Spleen (tissue), 7 donors: ENCODE results near the gene NDRG3.

ENCODE experiments used
- POLR2A ChIP-seq, 3 donors: fragments of 450-650 bp; IDR thresholded peaks; one replicate each; pipeline ENCODE4 v1.5.1; 2017; ENCODE audit warnings: antibody characterized with exemption in 3 of 3, mild to moderate bottlenecking in 1 of 3
- TF ChIP-seq, protein P1 (sequence below), 11 experiments: fragments of 200-600 bp in 7 of 11; fragments of 450-650 bp in 4 of 11; sonication (generic) in 4 of 11; IDR thresholded peaks in 8 of 11; conservative IDR thresholded peaks in 3 of 11; 1 replicate in 7 of 11; 2 replicates in 4 of 11; pipeline versions ENCODE4 v1.4.0 to v1.8.0; 2016 to 2021; ENCODE audit warnings: antibody characterized with exemption in 11 of 11, inconsistent platforms in 4 of 11, mild to moderate bottlenecking in 1 of 11
- donor health status: DM: no; HTN: no; CAD: no; lungs with moderate emphysema.
- donor health status: DM: no; HTN: no; CAD: no.
- donor health status: DM: no; HTN: no; CAD: no.

DNA sequence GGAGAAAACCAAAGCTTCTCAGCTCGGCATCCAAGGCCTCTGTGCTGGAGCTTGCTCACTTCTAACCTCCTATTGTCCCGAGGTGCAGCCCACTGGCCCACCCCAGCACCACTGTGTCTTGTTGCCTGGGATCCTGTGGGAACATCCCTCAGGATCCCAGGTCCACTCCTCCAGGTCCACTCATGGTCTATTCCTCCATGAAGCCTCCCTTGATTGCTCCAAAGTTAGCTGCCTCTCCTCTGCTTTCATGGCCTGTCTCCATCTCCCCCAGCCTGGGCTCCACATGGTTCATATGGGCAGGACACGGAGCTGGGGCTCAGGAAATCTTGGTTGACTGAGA lies 113.8 kb downstream of the NDRG3 start:
- TF ChIP-seq, protein P1, sequence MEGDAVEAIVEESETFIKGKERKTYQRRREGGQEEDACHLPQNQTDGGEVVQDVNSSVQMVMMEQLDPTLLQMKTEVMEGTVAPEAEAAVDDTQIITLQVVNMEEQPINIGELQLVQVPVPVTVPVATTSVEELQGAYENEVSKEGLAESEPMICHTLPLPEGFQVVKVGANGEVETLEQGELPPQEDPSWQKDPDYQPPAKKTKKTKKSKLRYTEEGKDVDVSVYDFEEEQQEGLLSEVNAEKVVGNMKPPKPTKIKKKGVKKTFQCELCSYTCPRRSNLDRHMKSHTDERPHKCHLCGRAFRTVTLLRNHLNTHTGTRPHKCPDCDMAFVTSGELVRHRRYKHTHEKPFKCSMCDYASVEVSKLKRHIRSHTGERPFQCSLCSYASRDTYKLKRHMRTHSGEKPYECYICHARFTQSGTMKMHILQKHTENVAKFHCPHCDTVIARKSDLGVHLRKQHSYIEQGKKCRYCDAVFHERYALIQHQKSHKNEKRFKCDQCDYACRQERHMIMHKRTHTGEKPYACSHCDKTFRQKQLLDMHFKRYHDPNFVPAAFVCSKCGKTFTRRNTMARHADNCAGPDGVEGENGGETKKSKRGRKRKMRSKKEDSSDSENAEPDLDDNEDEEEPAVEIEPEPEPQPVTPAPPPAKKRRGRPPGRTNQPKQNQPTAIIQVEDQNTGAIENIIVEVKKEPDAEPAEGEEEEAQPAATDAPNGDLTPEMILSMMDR (IDR thresholded peaks at IDR 0.05 in 8 of 11, conservative IDR thresholded peaks at IDR 0.05 in 3 of 11) = no peak
- no peak for TF ChIP-seq POLR2A (IDR thresholded peaks at IDR 0.05)
